Measurements from ENCODE around the gene MAML1. TPM values are rescaled to one million over a fixed set of nuclear protein-coding genes. Genes with fewer than 3 reads are reported as not detected.
A peak's percentile ranks its signal among the peaks of the same experiment; 100 is the strongest.
"Not testable (repeated sequence)": the region's sequence is repeated elsewhere in the genome, so short reads cannot be mapped to it uniquely, and the experiment has no call there.

Gene MAML1
- total and polyA plus RNA-seq, 2 donors, result 10.5 to 13.3 TPM

DNA sequence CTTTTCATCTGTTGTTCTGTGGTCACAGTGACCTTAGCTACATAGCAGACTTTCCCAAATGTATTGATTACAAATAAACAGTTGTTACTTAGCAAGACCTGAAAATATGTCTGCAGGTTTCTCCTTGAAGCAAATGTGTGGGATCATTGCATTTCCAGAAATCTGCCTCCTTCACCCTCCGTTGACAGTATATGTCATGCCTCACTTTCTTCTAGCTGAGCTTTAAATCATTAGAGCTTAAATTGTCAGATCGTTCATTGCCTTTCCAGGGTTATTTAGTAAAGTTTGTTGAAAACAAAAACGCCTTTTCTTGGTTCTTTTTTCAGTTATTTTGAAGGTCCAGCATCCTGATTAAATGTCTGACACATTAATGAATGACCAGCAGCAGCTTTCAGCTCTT, 2.3 kb upstream of the MAML1 start:
- no peak overlapping the region for H3K27ac ChIP-seq (ENCODE audit: low read depth in 1 of 2, low read length in 1 of 2)
- H3K4me1 ChIP-seq (ENCODE audit: control insufficient read depth in 2 of 2, insufficient read depth in 2 of 2, low read length in 2 of 2), result peaks cover 8 to 14% of the 10 kb centered on the region in 2 donors
- peaks cover 23 to 50% of the 10 kb centered on the region in 2 donors for H3K36me3 ChIP-seq (ENCODE audit: control insufficient read depth in 2 of 2, insufficient read depth in 2 of 2, low read length in 1 of 2)
- H3K27me3 ChIP-seq (ENCODE audit: control insufficient read depth in 2 of 2, insufficient read depth in 1 of 2, low read length in 1 of 2), result no peaks in the 10 kb centered on the region
- H3K4me3 ChIP-seq (ENCODE audit: low read length in 2 of 2), result no peak overlapping the region
- 97% methylated on average over 3 of the region's 3 CpGs for WGBS
- no peaks in the 10 kb centered on the region for H3K9me3 ChIP-seq (ENCODE audit: control insufficient read depth in 2 of 2, insufficient read depth in 1 of 2, low read length in 1 of 2)
- DNase-seq (ENCODE audit: low read depth in 6 of 9, low spot score in 9 of 9), result no peak

DNA sequence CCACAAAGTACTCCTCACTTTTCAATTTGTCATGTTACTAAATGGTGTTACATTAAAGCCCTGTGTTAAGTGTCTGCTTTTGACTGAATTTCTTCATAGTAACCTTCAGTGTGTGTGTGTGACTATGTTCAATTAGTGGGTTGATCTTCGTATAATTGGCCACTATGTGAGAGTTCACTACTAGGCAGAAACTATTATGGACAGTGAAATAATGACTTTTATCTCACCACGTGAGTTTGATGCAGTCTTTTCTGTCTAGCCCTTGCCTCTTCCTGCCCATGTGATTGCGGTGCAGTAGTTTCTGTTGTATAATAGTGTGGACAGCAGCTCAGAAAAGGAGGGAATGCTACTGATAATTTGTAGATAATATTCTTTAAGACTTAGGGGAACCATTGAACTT, 1.8 kb upstream of the MAML1 start:
- no peak overlapping the region for H3K4me3 ChIP-seq (ENCODE audit: low read length in 2 of 2)
- no peak for DNase-seq (ENCODE audit: low read depth in 6 of 9, low spot score in 9 of 9)
- H3K27me3 ChIP-seq (ENCODE audit: control insufficient read depth in 2 of 2, insufficient read depth in 1 of 2, low read length in 1 of 2), result no peaks in the 10 kb centered on the region
- no peaks in the 10 kb centered on the region for H3K9me3 ChIP-seq (ENCODE audit: control insufficient read depth in 2 of 2, insufficient read depth in 1 of 2, low read length in 1 of 2)
- peaks cover 20 to 48% of the 10 kb centered on the region in 2 donors for H3K36me3 ChIP-seq (ENCODE audit: control insufficient read depth in 2 of 2, insufficient read depth in 2 of 2, low read length in 1 of 2)
- H3K27ac ChIP-seq (ENCODE audit: low read depth in 1 of 2, low read length in 1 of 2), result no peak overlapping the region
- peaks cover 8 to 14% of the 10 kb centered on the region in 2 donors for H3K4me1 ChIP-seq (ENCODE audit: control insufficient read depth in 2 of 2, insufficient read depth in 2 of 2, low read length in 2 of 2)
- WGBS, result 96% methylated on average over 3 of the region's 3 CpGs

DNA sequence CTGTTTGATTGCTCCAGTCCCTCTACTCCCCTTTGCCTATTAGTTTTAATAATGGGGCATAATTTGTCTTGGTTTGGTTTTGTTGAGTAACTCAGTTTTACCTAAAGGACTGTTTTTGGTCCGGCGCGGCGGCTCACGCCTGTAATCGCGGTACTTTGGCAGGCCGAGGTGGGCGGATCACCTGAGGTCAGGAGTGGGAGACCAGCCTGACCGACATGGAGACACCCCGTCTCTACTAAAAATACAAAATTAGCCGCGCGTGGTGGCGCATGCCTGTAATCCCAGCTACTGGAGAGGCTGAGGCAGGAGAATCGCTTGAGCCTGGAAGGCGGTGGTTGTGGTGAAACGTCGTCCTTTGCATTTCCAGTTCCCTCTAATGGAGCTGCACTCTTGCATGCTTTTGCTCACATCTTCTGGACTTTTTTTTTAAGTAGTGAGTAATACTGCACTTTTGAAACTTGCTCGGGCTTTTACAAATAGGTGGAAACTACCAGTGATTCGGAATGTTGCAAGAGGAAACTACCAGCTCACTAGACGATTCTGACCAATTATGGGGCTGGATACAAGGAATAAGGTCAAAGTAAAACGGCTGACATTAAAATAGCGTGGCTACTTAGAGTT, 721 bp upstream of the MAML1 start:
- 75% methylated on average over 24 of the region's 24 CpGs for WGBS
- Histone ChIP-seq H3K27ac (ENCODE audit: low read depth in 1 of 2, low read length in 1 of 2) (peak overlapping the region; percentile 64 to 79), H3K4me3 (ENCODE audit: low read length in 2 of 2) (peak overlapping the region; percentile 54 to 60), H3K27me3 (ENCODE audit: control insufficient read depth in 2 of 2, insufficient read depth in 1 of 2, low read length in 1 of 2) (no peaks in the 10 kb centered on the region), H3K9me3 (ENCODE audit: control insufficient read depth in 2 of 2, insufficient read depth in 1 of 2, low read length in 1 of 2) (no peaks in the 10 kb centered on the region), H3K36me3 (ENCODE audit: control insufficient read depth in 2 of 2, insufficient read depth in 2 of 2, low read length in 1 of 2) (peaks cover 15 to 42% of the 10 kb centered on the region in 2 donors), H3K4me1 (ENCODE audit: control insufficient read depth in 2 of 2, insufficient read depth in 2 of 2, low read length in 2 of 2) (peaks cover 10 to 14% of the 10 kb centered on the region in 2 donors)
- no peak for DNase-seq (ENCODE audit: low read depth in 6 of 9, low spot score in 9 of 9)

DNA sequence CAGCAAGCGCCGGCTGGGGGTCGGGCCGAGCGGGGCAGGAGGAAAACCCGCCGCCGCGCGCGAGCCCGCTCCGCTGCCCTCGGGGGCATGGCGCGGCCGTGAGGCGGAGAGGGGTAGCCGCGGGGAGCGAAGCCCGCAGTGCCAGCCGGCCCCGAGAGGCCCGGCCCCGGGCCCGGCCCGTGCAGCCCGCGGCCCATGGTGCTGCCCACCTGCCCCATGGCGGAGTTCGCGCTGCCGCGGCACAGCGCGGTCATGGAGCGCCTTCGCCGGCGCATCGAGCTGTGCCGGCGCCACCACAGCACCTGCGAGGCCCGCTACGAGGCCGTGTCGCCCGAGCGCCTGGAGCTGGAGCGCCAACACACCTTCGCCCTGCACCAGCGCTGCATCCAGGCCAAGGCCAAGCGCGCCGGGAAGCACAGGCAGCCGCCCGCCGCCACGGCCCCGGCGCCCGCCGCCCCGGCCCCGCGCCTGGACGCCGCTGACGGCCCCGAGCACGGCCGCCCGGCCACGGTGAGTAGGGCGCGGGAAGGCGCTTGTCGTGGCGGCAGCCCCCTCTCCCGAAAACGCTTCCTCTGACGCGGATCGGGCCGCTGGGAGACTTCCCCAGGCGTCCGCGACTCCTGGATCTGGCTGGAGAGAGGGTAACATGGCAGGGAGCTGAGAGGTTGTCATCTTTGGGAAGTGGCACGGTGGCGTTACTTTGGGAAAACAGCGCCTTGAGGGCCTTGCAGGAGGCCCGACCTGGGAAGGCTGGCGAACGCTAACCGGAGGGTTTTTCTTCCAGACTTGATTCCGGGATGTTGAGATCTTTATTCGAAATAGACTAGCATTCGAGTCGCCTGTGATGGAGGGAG, 523 bp downstream of the MAML1 start:
- Histone ChIP-seq H3K4me1 (ENCODE audit: control insufficient read depth in 2 of 2, insufficient read depth in 2 of 2, low read length in 2 of 2) (peaks cover 10 to 14% of the 10 kb centered on the region in 2 donors), H3K4me3 (ENCODE audit: low read length in 2 of 2) (peak overlapping the region; percentile 94 to 96), H3K36me3 (ENCODE audit: control insufficient read depth in 2 of 2, insufficient read depth in 2 of 2, low read length in 1 of 2) (peaks cover 11 to 40% of the 10 kb centered on the region in 2 donors), H3K9me3 (ENCODE audit: control insufficient read depth in 2 of 2, insufficient read depth in 1 of 2, low read length in 1 of 2) (no peaks in the 10 kb centered on the region), H3K27me3 (ENCODE audit: control insufficient read depth in 2 of 2, insufficient read depth in 1 of 2, low read length in 1 of 2) (no peaks in the 10 kb centered on the region), H3K27ac (ENCODE audit: low read depth in 1 of 2, low read length in 1 of 2) (peak overlapping the region; percentile 75 to 95)
- under 1% methylated on average over 101 of the region's 101 CpGs for WGBS
- peak in 7 of 9 donors; percentile 6 to 49 (median 19) for DNase-seq (ENCODE audit: low read depth in 6 of 9, low spot score in 9 of 9)

DNA sequence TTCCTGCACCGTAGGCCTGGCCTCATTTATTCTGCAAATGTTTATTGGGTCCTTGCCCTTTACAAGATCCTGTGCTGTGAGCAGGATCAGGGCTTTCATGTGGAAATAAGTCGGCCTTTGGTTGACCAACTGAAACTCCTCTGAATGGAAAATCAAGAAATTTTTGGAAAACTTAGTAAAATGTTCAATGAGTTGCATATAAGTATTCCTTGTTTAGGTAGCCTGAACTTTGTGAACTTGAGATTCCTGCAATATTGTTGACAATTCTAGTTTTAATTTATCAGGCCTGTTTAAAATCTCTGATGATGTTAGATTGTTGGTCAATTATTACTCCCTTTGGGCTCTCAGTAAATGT, 1.1 kb downstream of the MAML1 start:
- peaks cover 10 to 14% of the 10 kb centered on the region in 2 donors for H3K4me1 ChIP-seq (ENCODE audit: control insufficient read depth in 2 of 2, insufficient read depth in 2 of 2, low read length in 2 of 2)
- peak overlapping the region; percentile 94 to 96 for H3K4me3 ChIP-seq (ENCODE audit: low read length in 2 of 2)
- H3K27ac ChIP-seq (ENCODE audit: low read depth in 1 of 2, low read length in 1 of 2), result peak overlapping the region in 1 of 2 donors; percentile 74
- WGBS, result under 1% methylated on average over 2 of the region's 2 CpGs
- no peaks in the 10 kb centered on the region for H3K27me3 ChIP-seq (ENCODE audit: control insufficient read depth in 2 of 2, insufficient read depth in 1 of 2, low read length in 1 of 2)
- H3K36me3 ChIP-seq (ENCODE audit: control insufficient read depth in 2 of 2, insufficient read depth in 2 of 2, low read length in 1 of 2), result peaks cover 11 to 38% of the 10 kb centered on the region in 2 donors
- DNase-seq (ENCODE audit: low read depth in 6 of 9, low spot score in 9 of 9), result peak in 3 of 9 donors; percentile 1 to 7 (median 4)
- no peaks in the 10 kb centered on the region for H3K9me3 ChIP-seq (ENCODE audit: control insufficient read depth in 2 of 2, insufficient read depth in 1 of 2, low read length in 1 of 2)

DNA sequence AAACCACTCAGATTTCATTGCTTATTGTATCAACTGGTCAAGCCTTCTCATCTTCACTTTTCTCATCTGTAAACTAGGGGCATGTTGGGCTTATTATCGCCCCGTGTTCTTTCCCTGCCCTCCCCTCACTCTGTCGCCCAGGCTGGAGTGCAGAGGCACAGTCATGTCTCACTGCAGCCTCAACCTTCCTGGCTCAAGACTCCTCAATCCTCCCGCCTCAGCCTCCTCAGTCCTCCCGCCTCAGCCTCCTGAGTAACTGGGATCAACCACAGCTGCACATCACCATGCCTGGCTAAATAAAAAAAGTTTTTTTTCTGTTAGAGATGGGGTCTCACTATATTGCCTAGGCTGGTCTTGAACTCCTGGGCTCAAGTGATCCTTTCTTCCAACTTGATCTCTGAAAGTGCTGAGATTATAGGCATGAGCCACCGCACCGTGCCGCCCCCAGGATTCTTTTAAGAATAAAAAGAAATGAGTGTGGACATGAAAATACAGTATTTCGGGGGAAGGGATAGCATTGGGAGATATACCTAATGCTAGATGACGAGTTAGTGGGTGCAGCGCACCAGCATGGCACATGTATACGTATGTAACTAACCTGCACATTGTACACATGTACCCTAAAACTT, 2.0 kb downstream of the MAML1 start:
- H3K27me3 ChIP-seq (ENCODE audit: control insufficient read depth in 2 of 2, insufficient read depth in 1 of 2, low read length in 1 of 2), result no peaks in the 10 kb centered on the region
- H3K27ac ChIP-seq (ENCODE audit: low read depth in 1 of 2, low read length in 1 of 2), result no peak overlapping the region
- peaks cover 10 to 14% of the 10 kb centered on the region in 2 donors for H3K4me1 ChIP-seq (ENCODE audit: control insufficient read depth in 2 of 2, insufficient read depth in 2 of 2, low read length in 2 of 2)
- DNase-seq (ENCODE audit: low read depth in 6 of 9, low spot score in 9 of 9), result no peak
- WGBS, result 94% methylated on average over 12 of the region's 12 CpGs
- no peaks in the 10 kb centered on the region for H3K9me3 ChIP-seq (ENCODE audit: control insufficient read depth in 2 of 2, insufficient read depth in 1 of 2, low read length in 1 of 2)
- peaks cover 9 to 34% of the 10 kb centered on the region in 2 donors for H3K36me3 ChIP-seq (ENCODE audit: control insufficient read depth in 2 of 2, insufficient read depth in 2 of 2, low read length in 1 of 2)
- H3K4me3 ChIP-seq (ENCODE audit: low read length in 2 of 2), result peak overlapping the region; percentile 94 to 96

DNA sequence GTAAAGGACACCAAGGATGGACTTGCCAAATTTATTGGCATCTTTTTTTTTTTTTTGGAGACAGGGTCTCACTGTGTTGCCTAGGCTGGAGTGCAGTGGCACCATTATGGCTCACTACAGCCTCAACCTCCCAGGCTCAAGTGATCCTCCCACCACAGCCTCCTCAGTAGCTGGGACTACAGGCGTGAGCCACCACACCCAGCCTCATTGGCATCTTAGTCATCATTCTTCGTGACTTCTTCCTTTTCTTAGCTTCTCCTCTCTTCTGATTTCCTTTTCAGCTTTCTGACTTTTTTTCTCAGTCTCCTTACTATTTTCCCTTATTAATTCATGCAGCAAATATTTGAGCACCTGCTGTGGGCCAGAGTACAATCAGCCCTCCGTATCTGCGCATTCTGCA, 6.1 kb downstream of the MAML1 start:
- Histone ChIP-seq H3K4me3 (ENCODE audit: low read length in 2 of 2) (no peak overlapping the region), H3K27ac (ENCODE audit: low read depth in 1 of 2, low read length in 1 of 2) (no peak overlapping the region), H3K4me1 (ENCODE audit: control insufficient read depth in 2 of 2, insufficient read depth in 2 of 2, low read length in 2 of 2) (peaks cover 8 to 10% of the 10 kb centered on the region in 2 donors), H3K36me3 (ENCODE audit: control insufficient read depth in 2 of 2, insufficient read depth in 2 of 2, low read length in 1 of 2) (peaks cover 18 to 37% of the 10 kb centered on the region in 2 donors), H3K9me3 (ENCODE audit: control insufficient read depth in 2 of 2, insufficient read depth in 1 of 2, low read length in 1 of 2) (no peaks in the 10 kb centered on the region), H3K27me3 (ENCODE audit: control insufficient read depth in 2 of 2, insufficient read depth in 1 of 2, low read length in 1 of 2) (no peaks in the 10 kb centered on the region)
- WGBS, result 93% methylated on average over 4 of the region's 4 CpGs
- DNase-seq (ENCODE audit: low read depth in 6 of 9, low spot score in 9 of 9), result no peak

DNA sequence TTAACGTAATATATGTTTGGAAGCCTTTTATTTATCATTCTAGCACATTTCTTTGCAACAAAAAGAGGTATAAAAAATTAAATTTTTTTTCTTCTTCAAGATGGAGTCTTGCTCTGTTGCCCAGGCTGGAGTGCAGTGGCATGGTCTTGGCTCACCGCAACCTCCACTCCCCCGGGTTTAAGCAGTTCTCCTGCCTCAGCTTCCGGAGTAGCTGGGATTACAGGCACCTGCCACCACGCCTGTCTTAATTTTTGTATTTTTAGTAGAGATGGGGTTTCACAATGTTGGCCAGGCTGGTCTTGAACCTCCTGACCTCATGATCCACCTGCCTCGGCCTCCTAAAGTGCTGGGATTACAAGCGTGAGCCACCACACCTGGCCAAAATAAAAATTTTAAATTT, 11.5 kb downstream of the MAML1 start:
- H3K36me3 ChIP-seq (ENCODE audit: control insufficient read depth in 2 of 2, insufficient read depth in 2 of 2, low read length in 1 of 2), result peaks cover 13 to 20% of the 10 kb centered on the region in 2 donors
- not testable (repeated sequence) for H3K4me3 ChIP-seq (ENCODE audit: low read length in 2 of 2); DNase-seq (ENCODE audit: low read depth in 6 of 9, low spot score in 9 of 9); H3K9me3 ChIP-seq (ENCODE audit: control insufficient read depth in 2 of 2, insufficient read depth in 1 of 2, low read length in 1 of 2); H3K27me3 ChIP-seq (ENCODE audit: control insufficient read depth in 2 of 2, insufficient read depth in 1 of 2, low read length in 1 of 2); H3K27ac ChIP-seq (ENCODE audit: low read depth in 1 of 2, low read length in 1 of 2); H3K4me1 ChIP-seq (ENCODE audit: control insufficient read depth in 2 of 2, insufficient read depth in 2 of 2, low read length in 2 of 2)
- 95% methylated on average over 7 of the region's 7 CpGs for WGBS

DNA sequence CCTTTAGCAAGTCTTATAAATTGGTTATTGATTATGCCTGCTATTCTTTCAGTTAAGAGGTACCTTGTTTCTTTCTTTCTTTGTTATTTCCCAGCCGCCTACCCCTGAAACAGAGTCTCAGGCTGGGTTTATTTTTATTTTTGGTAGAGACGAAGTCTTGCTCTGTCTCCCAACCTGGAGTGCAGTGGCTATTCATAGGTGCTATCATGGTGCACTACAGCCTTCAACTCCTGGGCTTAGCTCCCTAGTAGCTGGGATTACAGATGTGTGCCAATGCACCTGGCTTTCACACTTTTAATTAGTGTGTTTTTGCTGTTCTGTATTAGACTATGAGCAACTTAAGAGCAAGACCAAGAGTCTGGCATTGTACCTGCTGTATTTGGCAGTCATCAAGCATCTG, 14.2 kb downstream of the MAML1 start:
- no peaks in the 10 kb centered on the region for H3K27me3 ChIP-seq (ENCODE audit: control insufficient read depth in 2 of 2, insufficient read depth in 1 of 2, low read length in 1 of 2)
- no peak overlapping the region for H3K4me3 ChIP-seq (ENCODE audit: low read length in 2 of 2)
- DNase-seq (ENCODE audit: low read depth in 6 of 9, low spot score in 9 of 9), result no peak
- WGBS, result 98% methylated on average over 2 of the region's 2 CpGs
- H3K36me3 ChIP-seq (ENCODE audit: control insufficient read depth in 2 of 2, insufficient read depth in 2 of 2, low read length in 1 of 2), result peaks cover 18 to 19% of the 10 kb centered on the region in 2 donors
- no peaks in the 10 kb centered on the region for H3K4me1 ChIP-seq (ENCODE audit: control insufficient read depth in 2 of 2, insufficient read depth in 2 of 2, low read length in 2 of 2)
- no peak overlapping the region for H3K27ac ChIP-seq (ENCODE audit: low read depth in 1 of 2, low read length in 1 of 2)
- H3K9me3 ChIP-seq (ENCODE audit: control insufficient read depth in 2 of 2, insufficient read depth in 1 of 2, low read length in 1 of 2), result peaks cover 0 to 2% of the 10 kb centered on the region in 2 donors

Measured in thymus (tissue), 11 donors.